HepG2 (cell line): ENCODE results near the gene FAM3A. TPM values are rescaled to one million over a fixed set of nuclear protein-coding genes. Genes with fewer than 3 reads are reported as not detected.

ENCODE experiments used
- ATRX ChIP-seq: sonication (generic); formaldehyde crosslinking; IDR thresholded peaks from 2 replicates; pipeline ENCODE4 v1.4.0; 2020; ENCODE audit warnings: missing genetic modification reagents, borderline replicate concordance
- BORCS8-MEF2B ChIP-seq: sonication (generic); formaldehyde crosslinking; IDR thresholded peaks from 2 replicates; pipeline ENCODE4 v1.8.0; 2022; ENCODE audit warnings: mild to moderate bottlenecking, missing genetic modification reagents
- CCDC6 ChIP-seq: sonication (generic); formaldehyde crosslinking; IDR thresholded peaks from 2 replicates; pipeline ENCODE4 v1.8.1; 2022; ENCODE audit warnings: mild to moderate bottlenecking, missing genetic modification reagents, moderate library complexity
- FLYWCH1 ChIP-seq: sonication (generic); formaldehyde crosslinking; IDR thresholded peaks from 2 replicates; pipeline ENCODE4 v1.8.1; 2023; ENCODE audit warnings: mild to moderate bottlenecking, missing genetic modification reagents
- IRF9 ChIP-seq: sonication (generic); formaldehyde crosslinking; IDR thresholded peaks from 2 replicates; pipeline ENCODE4 v1.8.0; 2022; ENCODE audit warnings: missing genetic modification reagents, mild to moderate bottlenecking, borderline replicate concordance
- KLF12 ChIP-seq: sonication (generic); formaldehyde crosslinking; IDR thresholded peaks from 2 replicates; pipeline ENCODE4 v1.4.0; 2020; ENCODE audit warnings: missing genetic modification reagents, borderline replicate concordance
- MBNL3 ChIP-seq: fragments of 250-450 bp; sonication (Bioruptor Pico); conservative IDR thresholded peaks from 2 replicates; pipeline ENCODE4 v1.8.0; 2022; ENCODE audit warnings: mild to moderate bottlenecking, inconsistent platforms
- MLX ChIP-seq: IDR thresholded peaks from 2 replicates; pipeline ENCODE4 v1.6.1; 2016
- NKX3-1 ChIP-seq: sonication (generic); formaldehyde crosslinking; IDR thresholded peaks from 2 replicates; pipeline ENCODE4 v1.5.0; 2020; ENCODE audit warnings: missing genetic modification reagents
- RNF2 ChIP-seq: fragments of 450-650 bp; conservative IDR thresholded peaks from 2 replicates; pipeline ENCODE4 v1.6.1; 2016; ENCODE audit warnings: low read depth
- SKI ChIP-seq: fragments of 450-650 bp; IDR thresholded peaks from one replicate; pipeline ENCODE4 v1.6.1; 2018; ENCODE audit warnings: mild to moderate bottlenecking; ENCODE audit not compliant: partially characterized antibody
- SMARCE1 ChIP-seq: fragments of 450-650 bp; IDR thresholded peaks from 2 replicates; pipeline ENCODE4 v1.6.1; 2017; ENCODE audit warnings: borderline replicate concordance
- STAG1 ChIP-seq: sonication (generic); formaldehyde crosslinking; IDR thresholded peaks from 2 replicates; pipeline ENCODE4 v1.4.0; 2020; ENCODE audit warnings: missing genetic modification reagents
- TMF1 ChIP-seq: sonication (generic); formaldehyde crosslinking; IDR thresholded peaks from 2 replicates; pipeline ENCODE4 v1.8.1; 2022; ENCODE audit warnings: low read depth, missing genetic modification reagents
- ZBTB42 ChIP-seq: sonication (generic); formaldehyde crosslinking; IDR thresholded peaks from 2 replicates; pipeline ENCODE4 v1.5.0; 2020; ENCODE audit warnings: mild to moderate bottlenecking, missing genetic modification reagents
- ZNF274 ChIP-seq: sonication (generic); formaldehyde crosslinking; IDR thresholded peaks from 2 replicates; pipeline ENCODE4 v1.5.1; 2020; ENCODE audit warnings: mild to moderate bottlenecking, missing genetic modification reagents
- ZNF383 ChIP-seq: sonication (generic); formaldehyde crosslinking; IDR thresholded peaks from 2 replicates; pipeline ENCODE4 v1.4.0; 2020; ENCODE audit warnings: missing genetic modification reagents, mild to moderate bottlenecking, borderline replicate concordance
- ZNF567 ChIP-seq: sonication (generic); formaldehyde crosslinking; IDR thresholded peaks from 2 replicates; pipeline ENCODE4 v1.8.1; 2023; ENCODE audit warnings: mild to moderate bottlenecking, missing genetic modification reagents, borderline replicate concordance
- ZNF614 ChIP-seq: IDR thresholded peaks from 2 replicates; pipeline ENCODE4 v1.6.1; 2018; ENCODE audit warnings: missing biosample characterization, missing genetic modification reagents, inconsistent platforms, borderline replicate concordance
- ZNF724P ChIP-seq: sonication (generic); formaldehyde crosslinking; IDR thresholded peaks from 2 replicates; pipeline ENCODE4 v1.8.0; 2022; ENCODE audit warnings: missing genetic modification reagents, borderline replicate concordance
- ZNF790 ChIP-seq: sonication (generic); formaldehyde crosslinking; IDR thresholded peaks from 2 replicates; pipeline ENCODE4 v1.8.0; 2022; ENCODE audit warnings: missing genetic modification reagents, mild to moderate bottlenecking, borderline replicate concordance
- polyA plus RNA-seq, 8 experiments: library from polyadenylated mRNA; depleted of rRNA in 3 of 8; stranded (reverse) in 7 of 8; unstranded in 1 of 8; fragments of >200 nt; fragmentation: Illumina TruSeq in 4 of 8; extraction: Trizol in 4 of 8; gene quantifications; 2 replicates each; pipeline versions ENCODE4 v1.2.1 to v1.2.3, GENCODE V29; 2011 to 2016; ENCODE audit warnings: low read depth in 4 of 8, missing spikeins in 1 of 8, mixed read lengths in 1 of 8; ENCODE audit not compliant: insufficient read depth in 1 of 8
- total RNA-seq, 5 experiments: library from RNA; depleted of rRNA; stranded (reverse); fragments of >200 nt; fragmentation: Illumina TruSeq; extraction: Trizol; gene quantifications; 2 replicates each; pipeline ENCODE4 v1.2.3, GENCODE V29; 2016; ENCODE audit warnings: low read depth in 1 of 5
- TF ChIP-seq, protein P1 (sequence below): IDR thresholded peaks from 2 replicates; pipeline ENCODE4 v1.6.1; 2016; ENCODE audit warnings: missing biosample characterization, missing genetic modification reagents, low read depth
- TF ChIP-seq, protein P2 (sequence below): sonication (generic); formaldehyde crosslinking; IDR thresholded peaks from 2 replicates; pipeline ENCODE4 v1.8.0; 2022; ENCODE audit warnings: missing genetic modification reagents, low read depth, mild to moderate bottlenecking, borderline replicate concordance
- TF ChIP-seq, protein P3 (sequence below): sonication (generic); formaldehyde crosslinking; IDR thresholded peaks from 2 replicates; pipeline ENCODE4 v1.9.0; 2021; ENCODE audit warnings: missing genetic modification reagents, mild to moderate bottlenecking, borderline replicate concordance

Gene FAM3A
- total and polyA plus RNA-seq, 2 of the 13 experiments (the other 11 are each of a cell fraction or from before 2014, with no cell fraction given), result 11.2 to 22.7 TPM

GRCh38 chrX:154478728-154479622 lies 37.1 kb downstream of the FAM3A start, which contains the start of gene LAGE3 (continued):
- TF ChIP-seq, protein P1, sequence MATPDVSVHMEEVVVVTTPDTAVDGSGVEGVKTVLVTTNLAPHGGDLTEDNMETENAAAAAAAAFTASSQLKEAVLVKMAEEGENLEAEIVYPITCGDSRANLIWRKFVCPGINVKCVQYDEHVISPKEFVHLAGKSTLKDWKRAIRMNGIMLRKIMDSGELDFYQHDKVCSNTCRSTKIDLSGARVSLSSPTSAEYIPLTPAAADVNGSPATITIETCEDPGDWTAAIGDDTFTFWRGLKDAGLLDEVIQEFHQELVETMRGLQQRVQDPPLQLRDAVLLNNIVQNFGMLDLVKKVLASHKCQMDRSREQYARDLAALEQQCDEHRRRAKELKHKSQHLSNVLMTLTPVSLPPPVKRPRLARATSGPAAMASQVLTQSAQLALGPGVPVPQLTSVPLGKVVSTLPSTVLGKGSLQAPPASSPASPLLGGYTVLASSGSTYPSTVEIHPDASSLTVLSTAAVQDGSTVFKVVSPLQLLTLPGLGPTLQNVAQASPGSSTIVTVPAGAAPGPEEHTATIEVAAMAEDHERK (CRISPR knock-in tag), result no peak
- no peak for TF ChIP-seq ZNF790
- TF ChIP-seq SMARCE1, result no peak
- TF ChIP-seq, protein P2, sequence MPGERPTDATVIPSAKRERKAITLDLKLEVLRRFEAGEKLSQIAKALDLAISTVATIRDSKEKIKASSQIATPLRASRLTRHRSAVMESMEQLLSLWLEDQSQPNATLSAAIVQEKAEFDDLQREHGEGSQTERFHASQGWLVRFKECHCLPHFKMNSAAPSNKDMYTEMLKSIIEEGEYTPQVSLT, result no peak
- TF ChIP-seq ZNF614 (CRISPR knock-in tag), result no peak
- TF ChIP-seq ZNF383 (CRISPR knock-in tag), result no peak
- TF ChIP-seq TMF1 (CRISPR knock-in tag), result peak; percentile 65; the same call in 1 of the 2 replicates
- TF ChIP-seq FLYWCH1 (CRISPR knock-in tag), result no peak
- peak; percentile 66; the same call in 1 of the 2 replicates for TF ChIP-seq NKX3-1 (CRISPR knock-in tag)
- 0 out of 2 replicates have a peak, but pooled peaks have one; percentile 40 for TF ChIP-seq KLF12 (CRISPR knock-in tag)
- TF ChIP-seq RNF2, result 0 out of 2 replicates have a peak, but pooled peaks have one; percentile 71
- no peak for TF ChIP-seq MBNL3 (CRISPR knock-in tag)
- TF ChIP-seq BORCS8-MEF2B (CRISPR knock-in tag), result peak; percentile 83
- 0 out of 2 replicates have a peak, but pooled peaks have one; percentile 39 for TF ChIP-seq ZBTB42 (CRISPR knock-in tag)
- TF ChIP-seq CCDC6 (CRISPR knock-in tag), result no peak; the same call in 1 of the 2 replicates
- TF ChIP-seq, protein P3, sequence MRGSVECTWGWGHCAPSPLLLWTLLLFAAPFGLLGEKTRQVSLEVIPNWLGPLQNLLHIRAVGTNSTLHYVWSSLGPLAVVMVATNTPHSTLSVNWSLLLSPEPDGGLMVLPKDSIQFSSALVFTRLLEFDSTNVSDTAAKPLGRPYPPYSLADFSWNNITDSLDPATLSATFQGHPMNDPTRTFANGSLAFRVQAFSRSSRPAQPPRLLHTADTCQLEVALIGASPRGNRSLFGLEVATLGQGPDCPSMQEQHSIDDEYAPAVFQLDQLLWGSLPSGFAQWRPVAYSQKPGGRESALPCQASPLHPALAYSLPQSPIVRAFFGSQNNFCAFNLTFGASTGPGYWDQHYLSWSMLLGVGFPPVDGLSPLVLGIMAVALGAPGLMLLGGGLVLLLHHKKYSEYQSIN, result no peak
- no peak for TF ChIP-seq ATRX (CRISPR knock-in tag)
- no peak for TF ChIP-seq STAG1
- 0 out of 2 replicates have a peak, but pooled peaks have one; percentile 44 for TF ChIP-seq ZNF274 (CRISPR knock-in tag)
- peak; percentile 48; the same call in 1 of the 2 replicates for TF ChIP-seq MLX (CRISPR knock-in tag)
- TF ChIP-seq IRF9 (CRISPR knock-in tag), result peak; percentile 60; the same call in 1 of the 2 replicates
- 0 out of 2 replicates have a peak, but pooled peaks have one; percentile 67 for TF ChIP-seq ZNF724P (CRISPR knock-in tag)
- no peak for TF ChIP-seq ZNF567 (CRISPR knock-in tag)
- TF ChIP-seq SKI, result no peak
